Mesothelial cell of epicardium (in vitro differentiated cells): Measurements from ENCODE around the gene BUD23. TPM values are rescaled to one million over a fixed set of nuclear protein-coding genes. Genes with fewer than 3 reads are reported as not detected.
A peak's percentile ranks its signal among the peaks of the same experiment; 100 is the strongest.

Experiments
- DNase-seq, 2 experiments: peaks; one replicate each; pipeline ENCODE4 v3.0.0; 2021; ENCODE audit warnings: low spot score in 2 of 2; ENCODE audit not compliant: unreplicated experiment in 2 of 2
- H3K27ac Mint-ChIP-seq: 2 replicates; pipeline ENCODE4 v1.8.0; 2021; ENCODE audit warnings: mixed read lengths
- H3K27me3 Mint-ChIP-seq: 2 replicates; pipeline ENCODE4 v1.8.0; 2021; ENCODE audit warnings: low read depth, mixed read lengths
- H3K36me3 Mint-ChIP-seq: 2 replicates; pipeline ENCODE4 v1.8.0; 2021; ENCODE audit warnings: mixed read lengths
- H3K4me1 Mint-ChIP-seq: 2 replicates; pipeline ENCODE4 v1.8.0; 2021; ENCODE audit warnings: mixed read lengths
- H3K4me3 Mint-ChIP-seq: 2 replicates; pipeline ENCODE4 v1.8.0; 2021; ENCODE audit warnings: mild to moderate bottlenecking, moderate library complexity, mixed read lengths
- H3K9me3 Mint-ChIP-seq: 2 replicates; pipeline ENCODE4 v1.8.0; 2021; ENCODE audit warnings: mixed read lengths
- CTCF ChIP-seq: fragments of 200-600 bp; sonication (generic); IDR thresholded peaks from one replicate; pipeline ENCODE4 v1.5.0; 2021; ENCODE audit warnings: antibody characterized with exemption; ENCODE audit not compliant: unreplicated experiment
- total RNA-seq: library from RNA; stranded (reverse); gene quantifications from 3 replicates; pipeline ENCODE4 v1.2.1, GENCODE V29; 2021

BUD23 gene
- total RNA-seq, 1 donor from 2014 or later: 69.1 TPM

DNA sequence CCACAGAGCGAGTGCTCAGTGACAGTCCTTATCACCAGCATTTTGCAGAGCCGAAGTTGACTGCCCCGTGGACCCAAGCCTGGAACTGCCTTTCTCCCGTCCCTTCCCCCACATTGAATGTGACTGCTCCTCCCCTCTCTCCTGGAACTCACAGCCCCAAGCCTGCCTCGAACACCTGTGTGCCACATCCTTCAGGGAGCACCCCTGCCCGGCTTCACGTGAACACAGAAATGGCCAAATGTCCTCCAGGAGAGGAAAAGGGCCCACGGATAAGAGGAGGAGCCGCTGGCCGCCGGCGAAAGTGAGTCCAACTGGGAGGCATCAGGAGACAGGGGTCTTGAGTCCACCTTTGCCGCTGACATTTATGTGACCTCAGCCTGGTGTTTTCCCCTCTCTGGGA lies 19.8 kb downstream of the BUD23 start:
- H3K4me1 Mint-ChIP-seq: no peaks in the 10 kb centered on the region
- no peak overlapping the region for H3K4me3 Mint-ChIP-seq
- H3K9me3 Mint-ChIP-seq: no peaks in the 10 kb centered on the region
- H3K36me3 Mint-ChIP-seq: peaks cover 16% of the 10 kb centered on the region
- no peak for DNase-seq
- H3K27me3 Mint-ChIP-seq: no peaks in the 10 kb centered on the region
- no peak for TF ChIP-seq CTCF
- H3K27ac Mint-ChIP-seq: no peak overlapping the region

GRCh38 chr7:73703757-73704639 lies 20.6 kb downstream of the BUD23 start:
- H3K9me3 Mint-ChIP-seq: no peaks in the 10 kb centered on the region
- no peaks in the 10 kb centered on the region for H3K4me1 Mint-ChIP-seq
- no peaks in the 10 kb centered on the region for H3K27me3 Mint-ChIP-seq
- peak in 1 of 2 experiments; percentile 55 for DNase-seq
- no peak overlapping the region for H3K4me3 Mint-ChIP-seq
- H3K36me3 Mint-ChIP-seq: peaks cover 11% of the 10 kb centered on the region
- TF ChIP-seq CTCF: no peak
- H3K27ac Mint-ChIP-seq: no peak overlapping the region

DNA sequence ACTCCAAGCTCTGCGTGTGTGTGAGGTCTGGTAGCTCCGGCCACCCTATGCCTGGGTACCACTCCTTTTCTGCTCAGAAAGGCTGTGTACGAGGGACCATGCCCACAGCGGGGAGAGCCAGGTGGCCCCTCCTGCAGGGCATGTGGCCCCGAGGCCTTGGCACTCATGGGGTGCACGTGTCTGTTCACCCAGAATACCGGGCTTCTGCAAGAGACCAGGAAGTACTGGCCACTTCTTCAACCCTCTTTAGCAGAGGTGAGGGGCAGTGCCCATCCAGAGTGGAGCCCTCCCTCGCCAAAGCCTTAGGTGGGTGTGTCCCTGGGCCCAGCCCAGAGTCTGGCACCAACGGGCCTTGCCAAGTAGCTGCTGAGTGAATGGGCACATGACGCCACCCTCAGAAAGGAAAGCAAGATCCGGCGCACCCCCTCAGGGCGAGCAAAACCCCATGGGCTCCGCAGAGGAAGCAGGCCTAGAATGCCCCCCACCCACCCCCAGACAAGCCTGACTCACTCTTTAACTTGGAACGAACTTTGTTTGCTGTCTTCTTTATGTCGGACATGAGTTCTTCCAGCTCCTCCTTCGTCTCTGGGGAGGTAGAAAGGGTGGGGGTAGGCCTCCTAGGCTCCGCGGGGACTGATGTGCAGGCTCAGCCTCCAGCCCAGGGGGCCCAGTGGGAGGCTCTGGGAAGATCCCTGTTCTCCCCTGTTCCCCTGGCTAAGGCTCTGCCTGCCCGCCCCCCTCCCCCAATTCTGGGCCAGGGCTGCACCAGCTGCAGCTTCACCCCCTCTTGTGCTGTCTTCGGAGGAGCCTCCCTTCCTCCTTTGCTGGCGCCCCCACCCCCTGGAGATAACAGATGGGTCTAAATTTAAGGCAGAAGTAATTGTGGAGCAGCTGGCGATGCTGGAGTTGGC lies 21.5 kb downstream of the BUD23 start:
- no peak for DNase-seq
- no peaks in the 10 kb centered on the region for H3K27me3 Mint-ChIP-seq
- peaks cover 11% of the 10 kb centered on the region for H3K36me3 Mint-ChIP-seq
- TF ChIP-seq CTCF: no peak
- no peak overlapping the region for H3K27ac Mint-ChIP-seq
- H3K9me3 Mint-ChIP-seq: no peaks in the 10 kb centered on the region
- H3K4me3 Mint-ChIP-seq: no peak overlapping the region
- no peaks in the 10 kb centered on the region for H3K4me1 Mint-ChIP-seq

DNA sequence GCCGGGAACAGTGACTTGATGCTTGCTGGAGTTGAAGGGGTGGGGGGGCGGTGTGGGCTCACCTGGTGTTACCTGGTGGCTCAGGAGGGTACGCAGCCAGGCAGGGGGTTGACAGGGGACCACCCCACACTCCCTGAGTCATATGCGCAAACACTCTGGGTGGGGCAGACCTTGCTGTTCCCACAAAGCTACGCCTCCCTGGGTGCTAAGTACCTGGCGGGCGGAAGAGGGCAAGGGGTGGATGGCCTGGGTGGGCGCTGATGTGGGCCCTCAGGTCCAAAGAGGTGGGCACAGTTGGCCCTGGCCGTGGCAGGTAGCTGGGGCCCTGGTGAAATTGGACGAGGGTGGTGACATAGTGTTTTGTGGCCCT lies 22.1 kb downstream of the BUD23 start:
- H3K9me3 Mint-ChIP-seq: no peaks in the 10 kb centered on the region
- no peaks in the 10 kb centered on the region for H3K4me1 Mint-ChIP-seq
- TF ChIP-seq CTCF: no peak
- no peak overlapping the region for H3K27ac Mint-ChIP-seq
- DNase-seq: no peak
- no peak overlapping the region for H3K4me3 Mint-ChIP-seq
- H3K36me3 Mint-ChIP-seq: peaks cover 11% of the 10 kb centered on the region
- H3K27me3 Mint-ChIP-seq: no peaks in the 10 kb centered on the region

DNA sequence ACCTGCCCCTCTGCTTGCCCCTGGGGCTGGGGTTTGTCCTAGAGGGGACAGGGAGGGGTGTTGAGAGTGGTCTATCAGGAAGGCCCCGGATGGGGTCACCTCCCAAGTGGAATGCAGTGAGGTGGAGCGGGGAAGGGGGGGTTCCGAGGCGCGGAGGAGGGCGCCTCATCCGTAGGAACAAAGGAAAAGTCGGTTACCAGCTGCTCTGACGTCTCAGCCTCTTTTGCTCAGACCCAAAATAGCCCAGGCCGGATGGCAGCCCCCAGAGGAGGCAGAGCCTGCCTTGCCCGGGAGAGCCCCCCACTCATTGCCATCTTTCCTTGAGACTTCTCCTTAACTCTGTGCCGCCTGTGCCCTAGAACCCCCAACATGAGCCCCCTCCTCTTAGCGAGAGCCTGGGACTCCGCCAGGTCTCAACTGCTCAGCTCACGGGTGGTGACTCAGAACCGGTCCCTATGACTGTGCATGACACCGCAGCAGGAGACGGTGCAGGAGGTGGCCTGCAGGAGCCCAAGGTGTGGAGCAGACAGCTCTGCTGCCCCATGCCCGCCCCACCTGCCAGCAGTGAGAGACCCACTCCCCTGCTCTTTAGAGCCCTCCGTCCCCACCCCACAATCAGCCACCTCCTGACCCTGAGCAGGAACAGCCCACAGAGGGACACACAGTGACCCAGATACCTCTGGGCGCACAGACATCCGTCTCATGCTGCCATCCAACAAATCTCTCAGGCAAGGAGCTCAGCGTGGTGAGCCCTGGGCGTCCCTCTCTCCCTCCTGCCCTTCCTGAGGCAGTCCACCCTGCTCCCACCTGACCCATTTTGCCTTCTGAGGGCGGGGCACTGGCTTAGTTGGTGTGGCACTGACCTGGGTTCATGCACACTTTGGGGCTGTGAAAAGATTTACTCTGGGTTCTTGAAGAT lies 23.0 kb downstream of the BUD23 start:
- Mint-ChIP-seq H3K4me1 (no peaks in the 10 kb centered on the region), H3K9me3 (no peaks in the 10 kb centered on the region), H3K27ac (no peak overlapping the region), H3K36me3 (peaks cover 11% of the 10 kb centered on the region), H3K4me3 (no peak overlapping the region), H3K27me3 (no peaks in the 10 kb centered on the region)
- DNase-seq: no peak
- no peak for TF ChIP-seq CTCF
